ENCODE results near the gene BRCA2. TPM values are rescaled to one million over a fixed set of nuclear protein-coding genes. Genes with fewer than 3 reads are reported as not detected.

Gene BRCA2
- total RNA-seq, 1 experiment from 2014 or later: 14.5 TPM

- no peaks in the 10 kb centered on the region for H3K27me3 ChIP-seq (ENCODE audit: insufficient read depth, low read depth)
- no peak for DNase-seq
- H3K79me2 ChIP-seq (ENCODE audit: low read depth): no peaks in the 10 kb centered on the region
- POLR2A ChIA-PET (ENCODE audit: unreplicated experiment): no interaction called here
- no peak overlapping the region for H2AFZ ChIP-seq
- H3K4me3 ChIP-seq: no peak overlapping the region
- no peak overlapping the region for H3K4me2 ChIP-seq
- no peaks in the 10 kb centered on the region for H3K9me2 ChIP-seq (ENCODE audit: insufficient read depth)
- H4K20me1 ChIP-seq (ENCODE audit: insufficient read depth): no peaks in the 10 kb centered on the region
- no TSS peak for BruUV-seq (replicated peaks)
- intact Hi-C loops (cut with micrococcal nuclease; ENCODE audit: unreplicated experiment): no loop called here
- no peak overlapping the region for H3K27ac ChIP-seq
- no peaks in the 10 kb centered on the region for H3K36me3 ChIP-seq (ENCODE audit: low read depth)
- no peaks in the 10 kb centered on the region for H3F3A ChIP-seq (ENCODE audit: insufficient read depth, low read depth)
- H3K9me3 ChIP-seq (ENCODE audit: insufficient read depth, low read depth): no peaks in the 10 kb centered on the region
- H3K4me1 ChIP-seq (replicated peaks; ENCODE audit: insufficient read depth): no peaks in the 10 kb centered on the region
- CTCF ChIA-PET: no interaction called here
- TF ChIP-seq CTCF (conservative IDR thresholded peaks at IDR 0.05) (no peak), EZH2 (IDR thresholded peaks at IDR 0.05; ENCODE audit: low read depth) (no peak)
These were observed 33.1 kb upstream of the BRCA2 start for GRCh38 chr13:32282096-32282711.

- H3K27me3 ChIP-seq (ENCODE audit: insufficient read depth, low read depth): no peaks in the 10 kb centered on the region
- no peak overlapping the region for H3K4me3 ChIP-seq
- no peak overlapping the region for H2AFZ ChIP-seq
- H3K36me3 ChIP-seq (ENCODE audit: low read depth): no peaks in the 10 kb centered on the region
- ChIA-PET CTCF (no interaction called here), POLR2A (ENCODE audit: unreplicated experiment) (interaction anchor here (0.5 kb wide), 1 partner anchor 31 kb away, joined by 3 read pairs; no protein-coding TSS in a partner anchor)
- H3K79me2 ChIP-seq (ENCODE audit: low read depth): no peaks in the 10 kb centered on the region
- H3K4me1 ChIP-seq (replicated peaks; ENCODE audit: insufficient read depth): no peaks in the 10 kb centered on the region
- DNase-seq: peak in 1 of 2 experiments; percentile 10
- no peaks in the 10 kb centered on the region for H3F3A ChIP-seq (ENCODE audit: insufficient read depth, low read depth)
- peak overlapping the region; percentile 5; the same call in 1 of the 2 replicates for H3K4me2 ChIP-seq
- no peaks in the 10 kb centered on the region for H3K9me2 ChIP-seq (ENCODE audit: insufficient read depth)
- intact Hi-C loops (cut with micrococcal nuclease; ENCODE audit: unreplicated experiment): no loop called here
- no peaks in the 10 kb centered on the region for H4K20me1 ChIP-seq (ENCODE audit: insufficient read depth)
- H3K27ac ChIP-seq: no peak overlapping the region
- TF ChIP-seq CTCF (conservative IDR thresholded peaks at IDR 0.05) (no peak), EZH2 (IDR thresholded peaks at IDR 0.05; ENCODE audit: low read depth) (no peak)
- no peaks in the 10 kb centered on the region for H3K9me3 ChIP-seq (ENCODE audit: insufficient read depth, low read depth)
- no TSS peak for BruUV-seq (replicated peaks)
These were observed 30.2 kb upstream of the BRCA2 start for GRCh38 chr13:32284927-32285632.

GRCh38 chr13:32285633-32285965 lies 29.7 kb upstream of the BRCA2 start:
- DNase-seq: no peak
- no peaks in the 10 kb centered on the region for H3K4me1 ChIP-seq (replicated peaks; ENCODE audit: insufficient read depth)
- no peak overlapping the region for H2AFZ ChIP-seq
- no peaks in the 10 kb centered on the region for H3K9me2 ChIP-seq (ENCODE audit: insufficient read depth)
- H3K36me3 ChIP-seq (ENCODE audit: low read depth): no peaks in the 10 kb centered on the region
- H3K79me2 ChIP-seq (ENCODE audit: low read depth): no peaks in the 10 kb centered on the region
- H3K9me3 ChIP-seq (ENCODE audit: insufficient read depth, low read depth): no peaks in the 10 kb centered on the region
- H3F3A ChIP-seq (ENCODE audit: insufficient read depth, low read depth): no peaks in the 10 kb centered on the region
- H4K20me1 ChIP-seq (ENCODE audit: insufficient read depth): no peaks in the 10 kb centered on the region
- ChIA-PET CTCF (no interaction called here), POLR2A (ENCODE audit: unreplicated experiment) (interaction anchor here (0.5 kb wide), 1 partner anchor 30 kb away, joined by 3 read pairs; no protein-coding TSS in a partner anchor)
- H3K4me2 ChIP-seq: peak overlapping the region; percentile 5; the same call in 1 of the 2 replicates
- intact Hi-C loops (cut with micrococcal nuclease; ENCODE audit: unreplicated experiment): no loop called here
- TF ChIP-seq EZH2 (IDR thresholded peaks at IDR 0.05; ENCODE audit: low read depth) (no peak), CTCF (conservative IDR thresholded peaks at IDR 0.05) (no peak)
- H3K4me3 ChIP-seq: no peak overlapping the region
- no peak overlapping the region for H3K27ac ChIP-seq
- H3K27me3 ChIP-seq (ENCODE audit: insufficient read depth, low read depth): no peaks in the 10 kb centered on the region
- no TSS peak for BruUV-seq (replicated peaks)
